CD4-positive, CD25-positive, alpha-beta regulatory T cell (primary cell): ENCODE measurements around the gene DRD5. TPM values are rescaled to one million over a fixed set of nuclear protein-coding genes. Genes with fewer than 3 reads are reported as not detected.
"Not testable (repeated sequence)": the region's sequence is repeated elsewhere in the genome, so short reads cannot be mapped to it uniquely, and the experiment has no call there.

Source experiments
- ATAC-seq, 2 donors: fragments of 150-1000 bp; cut with Tn5 transposase; one replicate each; pipeline ENCODE4 v1.10.0; 2021; ENCODE audit warnings: low read depth in 2 of 2, moderate number of reproducible peaks in 2 of 2, moderate library complexity in 1 of 2
- DNase-seq, 3 donors: peaks; one replicate each; pipeline versions ENCODE4 v3.0.0 to v3.0.0-alpha.2; 2012 to 2022; ENCODE audit warnings: mixed read lengths in 1 of 3
- H3K27ac ChIP-seq: one replicate; pipeline ENCODE4 v1.7.0; 2013; ENCODE audit warnings: mild to moderate bottlenecking, low read length; ENCODE audit not compliant: insufficient read depth, poor library complexity, severe bottlenecking
- H3K27me3 ChIP-seq: one replicate; pipeline ENCODE4 v1.7.0; 2013; ENCODE audit warnings: low read length; ENCODE audit not compliant: control insufficient read depth, insufficient read depth
- H3K36me3 ChIP-seq: one replicate; pipeline ENCODE4 v1.7.0; 2013; ENCODE audit warnings: mild to moderate bottlenecking, low read length, moderate library complexity; ENCODE audit not compliant: control insufficient read depth, insufficient read depth
- H3K4me1 ChIP-seq: 2 replicates; pipeline ENCODE4 v1.7.0; 2013; ENCODE audit warnings: mild to moderate bottlenecking, low read length; ENCODE audit not compliant: insufficient read depth, control insufficient read depth, poor library complexity, severe bottlenecking
- H3K4me3 ChIP-seq: one replicate; pipeline ENCODE4 v1.7.0; 2013; ENCODE audit warnings: low read depth, mild to moderate bottlenecking, low read length, moderate library complexity
- H3K9me3 ChIP-seq, 2 experiments: 1 replicate in 1 of 2; 2 replicates in 1 of 2; pipeline ENCODE4 v1.7.0; 2013; ENCODE audit warnings: low read length in 2 of 2, mild to moderate bottlenecking in 1 of 2, moderate library complexity in 1 of 2; ENCODE audit not compliant: control insufficient read depth in 2 of 2
- H3K27ac Mint-ChIP-seq, 3 donors: one replicate each; pipeline ENCODE4 v1.8.0; 2020 to 2022; ENCODE audit warnings: mild to moderate bottlenecking in 3 of 3, mixed read lengths in 3 of 3, moderate library complexity in 2 of 3
- H3K27me3 Mint-ChIP-seq: one replicate; pipeline ENCODE4 v1.8.0; 2022; ENCODE audit warnings: mild to moderate bottlenecking, mixed read lengths
- H3K36me3 Mint-ChIP-seq: one replicate; pipeline ENCODE4 v1.8.0; 2020; ENCODE audit warnings: mixed read lengths
- H3K4me1 Mint-ChIP-seq, 4 donors: one replicate each; pipeline ENCODE4 v1.8.0; 2020 to 2022; ENCODE audit warnings: mixed read lengths in 4 of 4, mild to moderate bottlenecking in 1 of 4
- H3K4me3 Mint-ChIP-seq, 4 donors: one replicate each; pipeline ENCODE4 v1.8.0; 2020 to 2022; ENCODE audit warnings: mild to moderate bottlenecking in 4 of 4, mixed read lengths in 4 of 4, moderate library complexity in 3 of 4
- H3K9me3 Mint-ChIP-seq, 7 donors: one replicate each; pipeline ENCODE4 v1.8.0; 2020 to 2022; ENCODE audit warnings: mixed read lengths in 7 of 7, mild to moderate bottlenecking in 3 of 7, moderate library complexity in 2 of 7
- polyA plus RNA-seq, 4 donors: library from polyadenylated mRNA; unstranded; fragments of 300-500 nt; fragmentation: Illumina TruSeq; gene quantifications; one replicate each; pipeline ENCODE4 v1.2.3, GENCODE V29; 2021
- total RNA-seq: library from RNA; stranded (reverse); gene quantifications from one replicate; pipeline ENCODE4 v1.2.3, GENCODE V29; 2022

The DRD5 gene
- not detected for total RNA-seq
- not detected for polyA plus RNA-seq

DNA sequence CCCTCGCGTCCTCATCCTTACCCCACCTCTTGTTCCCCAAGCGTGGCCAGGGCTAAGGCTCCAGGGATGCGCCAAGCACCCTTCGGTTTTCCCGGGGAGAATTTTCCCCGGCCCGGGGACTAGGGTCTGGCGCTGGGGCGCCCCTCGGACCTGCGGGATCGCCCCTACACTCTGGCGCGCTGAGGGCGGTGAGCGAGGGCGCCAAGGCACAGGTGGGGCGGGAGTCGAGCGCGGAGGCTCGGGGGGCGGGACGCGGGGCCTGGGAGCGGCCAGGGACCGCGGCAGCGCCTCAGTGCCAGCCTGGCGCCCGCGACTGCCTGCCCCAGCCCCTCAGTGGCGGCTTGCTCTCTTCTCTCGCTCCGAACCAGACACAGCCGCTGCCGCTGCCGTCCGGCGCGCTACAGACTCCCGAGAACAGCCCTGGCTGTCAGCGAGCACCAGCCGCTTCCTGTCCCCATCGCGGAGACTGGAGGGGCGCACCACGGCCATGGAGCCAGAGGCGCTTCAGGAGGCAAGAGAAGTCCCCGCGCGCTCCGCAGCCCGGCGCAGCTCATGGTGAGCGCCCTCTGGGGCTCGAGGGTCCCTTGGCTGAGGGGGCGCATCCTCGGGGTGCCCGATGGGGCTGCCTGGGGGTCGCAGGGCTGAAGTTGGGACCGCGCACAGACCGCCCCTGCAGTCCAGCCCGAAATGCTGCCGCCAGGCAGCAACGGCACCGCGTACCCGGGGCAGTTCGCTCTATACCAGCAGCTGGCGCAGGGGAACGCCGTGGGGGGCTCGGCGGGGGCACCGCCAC lies at the start of gene DRD5:
DRD5 (plus strand) TSS at position 292 of the 793 bp plus-strand sequence; CDS start at position 688, 396 bp downstream.
- no peak for DNase-seq
- Histone ChIP-seq H3K27me3 (no peaks in the 10 kb centered on the region), H3K4me3 (no peak within 1 kb of the TSS), H3K9me3 (no peaks in the 10 kb centered on the region), H3K27ac (no peak within 1 kb of the TSS), H3K4me1 (no peaks in the 10 kb centered on the region), H3K36me3 (no peaks in the 10 kb centered on the region)
- no peak within 1 kb of the TSS for H3K4me3 Mint-ChIP-seq
- peaks cover 24% of the 10 kb centered on the region for H3K27me3 Mint-ChIP-seq
- H3K27ac Mint-ChIP-seq: no peak within 1 kb of the TSS
- H3K36me3 Mint-ChIP-seq: no peaks in the 10 kb centered on the region
- peaks cover 0 to 1% (median 0%) of the 10 kb centered on the region in 7 donors for H3K9me3 Mint-ChIP-seq
- H3K4me1 Mint-ChIP-seq: no peaks in the 10 kb centered on the region
- ATAC-seq: no peak

DNA sequence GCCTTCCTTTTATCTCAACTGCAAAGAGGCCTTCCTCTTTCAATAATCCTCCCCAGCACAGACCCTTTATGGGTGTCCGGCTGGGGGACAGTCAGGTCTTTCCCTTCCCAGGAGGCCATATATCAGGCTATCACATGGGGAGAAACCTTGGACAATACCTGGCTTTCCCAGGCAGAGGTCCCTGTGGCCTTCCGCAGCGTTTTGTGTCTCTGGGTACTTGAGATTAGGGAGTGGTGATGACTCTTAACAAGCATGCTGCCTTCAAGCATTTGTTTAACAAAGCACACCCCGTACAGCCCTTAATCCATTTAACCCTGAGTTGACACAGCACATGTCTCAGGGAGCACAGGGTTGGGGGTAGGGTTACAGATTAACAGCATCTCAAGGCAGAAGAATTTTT lies 49.2 kb upstream of the DRD5 start:
- not testable (repeated sequence) for H3K27me3 ChIP-seq, H3K27ac ChIP-seq, H3K27ac Mint-ChIP-seq, H3K4me3 Mint-ChIP-seq, H3K4me1 ChIP-seq, H3K36me3 Mint-ChIP-seq, H3K4me1 Mint-ChIP-seq, H3K9me3 Mint-ChIP-seq, ATAC-seq, H3K4me3 ChIP-seq, DNase-seq, H3K9me3 ChIP-seq, H3K27me3 Mint-ChIP-seq, H3K36me3 ChIP-seq

DNA sequence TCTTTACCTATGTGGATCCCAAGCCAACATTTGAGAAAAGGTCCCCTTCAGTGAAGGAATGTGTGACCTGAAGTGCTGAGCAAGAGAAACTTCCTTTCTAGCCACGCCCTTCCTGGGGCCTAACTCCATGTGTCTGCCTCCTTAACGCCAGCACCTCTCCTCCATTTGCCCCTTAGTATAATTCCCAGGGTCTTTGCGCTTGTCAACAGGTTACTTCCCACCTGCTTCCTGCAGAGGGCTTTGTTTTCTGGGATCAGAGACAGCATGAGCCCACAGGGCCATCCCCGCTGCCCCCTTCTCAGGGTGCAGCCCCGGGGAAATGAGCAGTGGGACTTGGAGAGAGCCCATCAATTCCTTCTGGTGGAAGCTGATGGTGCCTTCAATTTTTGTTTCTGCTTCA lies 45.9 kb upstream of the DRD5 start:
- no peaks in the 10 kb centered on the region for H3K27me3 Mint-ChIP-seq
- no peak overlapping the region for H3K27ac ChIP-seq
- no peak overlapping the region for H3K4me3 Mint-ChIP-seq
- H3K4me1 ChIP-seq: no peaks in the 10 kb centered on the region
- no peaks in the 10 kb centered on the region for H3K9me3 Mint-ChIP-seq
- H3K4me3 ChIP-seq: no peak overlapping the region
- H3K9me3 ChIP-seq: no peaks in the 10 kb centered on the region
- DNase-seq: no peak
- ATAC-seq: no peak
- no peaks in the 10 kb centered on the region for H3K36me3 ChIP-seq
- no peaks in the 10 kb centered on the region for H3K4me1 Mint-ChIP-seq
- H3K36me3 Mint-ChIP-seq: no peaks in the 10 kb centered on the region
- no peaks in the 10 kb centered on the region for H3K27me3 ChIP-seq
- no peak overlapping the region for H3K27ac Mint-ChIP-seq

DNA sequence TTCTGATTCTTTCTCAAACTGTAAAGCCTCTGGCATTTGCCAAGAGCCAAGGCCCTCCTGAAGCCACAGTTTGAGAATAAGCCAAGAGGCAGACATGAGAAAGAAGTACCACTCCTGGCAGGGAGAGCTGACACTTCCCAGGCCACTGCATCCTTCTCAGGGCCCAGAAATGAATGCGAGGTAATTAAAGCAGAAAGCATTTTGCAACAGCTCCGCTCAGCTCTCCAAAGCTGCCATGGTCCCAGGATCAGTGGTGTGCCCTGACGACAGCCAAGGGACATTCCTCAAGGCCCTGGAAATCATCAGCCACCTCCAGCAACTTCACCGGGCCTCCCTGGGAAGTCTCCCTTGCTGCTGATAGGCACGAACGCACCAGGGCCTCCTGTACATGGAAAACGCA lies 44.2 kb upstream of the DRD5 start:
- H3K9me3 Mint-ChIP-seq, H3K4me1 ChIP-seq, H3K36me3 Mint-ChIP-seq, H3K9me3 ChIP-seq, H3K4me3 Mint-ChIP-seq, H3K27me3 ChIP-seq, H3K27me3 Mint-ChIP-seq, H3K4me3 ChIP-seq, H3K27ac ChIP-seq, H3K4me1 Mint-ChIP-seq, H3K36me3 ChIP-seq, ATAC-seq, DNase-seq, H3K27ac Mint-ChIP-seq: not testable (repeated sequence)

DNA sequence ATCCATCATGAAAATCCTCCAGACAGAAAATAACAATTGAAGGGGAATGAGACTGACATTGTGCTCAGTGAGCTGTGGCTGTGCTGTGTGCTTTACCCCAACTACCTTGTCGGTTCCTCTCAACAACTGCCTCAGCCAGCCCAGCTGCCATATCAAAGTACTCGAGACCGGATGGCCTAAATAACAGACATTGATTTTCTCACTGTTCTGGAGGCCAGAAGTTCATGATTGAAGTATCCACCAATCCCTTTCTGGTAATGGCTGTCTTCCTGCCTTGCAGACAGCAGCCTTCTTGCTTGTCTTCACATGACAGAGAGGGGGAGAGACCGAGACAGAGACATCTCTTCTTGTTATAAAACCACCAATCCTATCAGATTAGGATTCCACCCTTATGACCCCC lies 37.6 kb upstream of the DRD5 start:
- not testable (repeated sequence) for H3K4me3 ChIP-seq, ATAC-seq, H3K9me3 ChIP-seq, H3K36me3 ChIP-seq, H3K9me3 Mint-ChIP-seq, DNase-seq, H3K27me3 Mint-ChIP-seq, H3K27ac ChIP-seq, H3K27me3 ChIP-seq, H3K4me1 ChIP-seq, H3K4me1 Mint-ChIP-seq, H3K27ac Mint-ChIP-seq, H3K4me3 Mint-ChIP-seq, H3K36me3 Mint-ChIP-seq

DNA sequence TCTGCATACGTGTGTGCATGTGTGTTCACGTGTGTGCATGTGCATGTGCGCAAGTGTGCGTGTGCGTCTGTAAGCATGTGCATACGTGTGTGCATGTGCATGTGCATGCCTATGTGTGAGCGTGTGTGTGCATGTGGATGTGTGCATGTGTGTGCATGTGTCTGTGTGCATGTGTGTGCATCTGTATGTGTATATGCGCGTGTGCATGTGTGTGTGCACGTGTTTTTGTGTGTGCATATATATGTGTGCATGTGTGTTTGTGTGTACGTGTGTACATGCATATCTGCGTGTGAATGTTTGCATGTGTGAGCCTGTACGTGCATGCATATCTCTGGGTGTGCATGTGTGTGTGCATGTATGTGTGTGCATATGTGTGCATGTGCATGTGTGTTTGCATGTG lies 35.7 kb upstream of the DRD5 start:
- H3K27ac Mint-ChIP-seq: no peak overlapping the region

DNA sequence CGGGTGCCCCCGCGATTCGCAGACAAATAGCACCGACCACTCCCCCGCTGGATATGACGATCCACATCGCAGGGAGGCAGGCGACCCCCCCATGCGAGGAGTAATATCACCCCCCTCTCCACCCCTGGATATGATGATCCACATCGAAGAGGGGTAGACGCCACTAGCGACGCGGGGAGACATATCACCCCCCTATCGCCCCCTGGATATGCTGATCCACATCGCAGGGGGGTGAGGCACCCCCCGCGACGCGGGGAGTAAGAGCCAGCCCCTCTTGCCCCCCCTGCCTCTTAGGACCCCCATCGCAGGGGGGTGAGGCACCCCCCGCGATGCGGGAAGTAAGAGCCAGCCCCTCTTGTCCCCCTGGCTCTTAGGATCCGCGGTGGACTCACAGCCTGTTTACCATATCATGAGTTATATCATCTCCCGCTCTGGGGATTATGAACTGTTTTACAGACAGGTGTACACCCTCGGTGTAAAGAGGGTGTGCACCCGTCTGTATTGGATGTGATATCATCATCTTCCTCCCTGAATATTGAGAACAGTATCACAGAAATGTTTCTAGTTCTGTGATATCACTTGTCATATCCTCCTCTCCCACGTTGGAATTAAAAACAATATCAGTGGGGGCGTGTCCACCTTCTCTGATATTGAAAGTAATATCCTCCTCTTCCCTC lies 22.7 kb upstream of the DRD5 start:
- ATAC-seq: no peak
- Histone ChIP-seq H3K4me3 (no peak overlapping the region), H3K4me1 (no peaks in the 10 kb centered on the region), H3K36me3 (no peaks in the 10 kb centered on the region), H3K27me3 (no peaks in the 10 kb centered on the region), H3K9me3 (no peaks in the 10 kb centered on the region), H3K27ac (no peak overlapping the region)
- Mint-ChIP-seq H3K9me3 (no peaks in the 10 kb centered on the region), H3K4me3 (no peak overlapping the region), H3K4me1 (no peaks in the 10 kb centered on the region), H3K27me3 (no peaks in the 10 kb centered on the region), H3K36me3 (no peaks in the 10 kb centered on the region), H3K27ac (no peak overlapping the region)
- DNase-seq: peak in 1 of 3 donors; percentile 17

More for the DNA sequence above, 35.7 kb upstream of the DRD5 start:
- ATAC-seq: no peak
- peaks cover 0 to 3% (median 0%) of the 10 kb centered on the region in 7 donors for H3K9me3 Mint-ChIP-seq
- Histone ChIP-seq H3K27me3 (no peaks in the 10 kb centered on the region), H3K27ac (no peak overlapping the region), H3K36me3 (no peaks in the 10 kb centered on the region), H3K4me1 (no peaks in the 10 kb centered on the region), H3K9me3 (no peaks in the 10 kb centered on the region), H3K4me3 (no peak overlapping the region)
- no peak for DNase-seq
- H3K36me3 Mint-ChIP-seq: no peaks in the 10 kb centered on the region
- H3K4me1 Mint-ChIP-seq: no peaks in the 10 kb centered on the region
- no peaks in the 10 kb centered on the region for H3K27me3 Mint-ChIP-seq
- H3K4me3 Mint-ChIP-seq: no peak overlapping the region
